DMS79 (cell line): Measurements from ENCODE around the gene HDC.

Source experiments
- DNase-seq: peaks from one replicate; lab custom pipeline; 2025; lab: John Stamatoyannopoulos, UW

The HDC gene

DNA sequence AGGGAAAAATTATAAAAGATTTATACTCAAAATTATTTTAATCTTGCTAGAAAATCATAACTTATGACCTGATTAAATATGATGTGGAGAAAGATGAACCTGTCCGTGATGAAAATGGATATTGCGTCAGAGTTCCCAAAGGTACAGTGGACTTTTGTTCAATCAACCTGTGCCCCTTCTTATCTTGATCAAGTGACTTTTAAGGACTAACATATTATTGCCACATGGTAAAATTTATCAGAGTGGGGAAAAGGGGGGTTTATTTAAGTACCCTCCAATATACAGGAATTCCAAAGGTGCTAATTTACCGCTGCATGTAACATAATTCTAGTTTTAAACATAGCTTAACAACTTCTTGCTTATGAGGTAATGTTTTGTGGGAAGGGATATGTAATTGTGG lies 39.6 kb downstream of the HDC start:
- no peak for DNase-seq

- no peak for DNase-seq
These were observed 40.5 kb downstream of the HDC start for GRCh38 chr15:50225057-50225456.

DNA sequence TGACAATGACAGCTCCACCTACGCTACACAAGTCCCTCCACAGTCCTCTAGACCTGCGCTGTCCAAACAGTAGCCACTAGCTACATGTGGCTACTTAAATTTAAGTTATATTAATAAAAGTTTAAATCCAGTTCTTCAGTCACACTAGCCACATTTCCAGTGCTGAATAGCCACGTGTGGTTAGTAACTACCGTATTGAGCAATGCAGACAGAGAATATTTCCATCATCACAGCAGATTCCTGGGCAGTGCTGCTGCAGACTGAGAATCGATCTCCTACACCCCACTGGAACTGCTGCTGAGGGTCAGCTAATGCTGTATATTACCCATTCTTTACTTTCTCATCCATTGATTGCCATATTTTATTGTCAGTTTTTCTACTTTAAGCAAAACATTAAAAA lies 40.9 kb downstream of the HDC start:
- no peak for DNase-seq

- DNase-seq: no peak
These were observed 43.3 kb downstream of the HDC start for GRCh38 chr15:50222181-50222580.

DNA sequence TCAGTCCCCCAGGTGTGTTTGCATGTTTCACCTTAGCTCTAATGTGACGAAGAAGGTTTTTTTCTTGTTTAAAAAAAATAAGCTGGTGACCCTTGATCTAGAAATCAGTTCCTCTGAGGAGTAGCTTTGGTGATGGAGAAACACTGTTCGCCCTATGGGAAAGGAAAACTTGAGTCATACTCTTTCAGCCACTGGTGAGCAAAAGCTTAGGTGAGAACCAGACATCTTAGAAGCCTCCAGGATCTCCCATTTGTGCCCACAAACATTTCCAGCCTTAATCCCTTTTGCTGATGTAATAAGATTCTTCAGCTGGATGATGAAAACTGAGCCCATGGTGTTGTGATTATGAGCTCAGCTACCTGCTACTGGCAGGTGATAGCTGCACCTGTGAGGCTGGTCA lies 45.7 kb downstream of the HDC start:
- no peak for DNase-seq

DNA sequence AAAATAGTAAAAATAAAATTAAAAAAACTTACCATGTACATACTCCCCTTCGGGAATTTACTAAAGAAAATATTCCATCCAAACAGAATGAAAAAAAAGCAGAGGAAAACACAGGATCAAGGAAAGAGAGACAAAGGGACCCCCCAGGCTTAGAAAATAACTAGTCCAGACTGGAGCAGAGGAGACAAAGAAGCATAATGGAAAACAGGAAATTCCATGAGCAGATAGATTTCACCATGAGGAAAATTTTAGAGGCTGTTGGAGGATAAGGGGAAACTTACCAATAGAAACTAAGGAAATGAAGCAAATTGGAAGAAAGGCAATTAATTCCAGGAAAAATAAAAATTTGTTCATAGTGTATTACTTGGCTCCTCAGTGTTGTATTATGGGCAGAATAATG lies 46.8 kb downstream of the HDC start:
- DNase-seq: no peak

DNA sequence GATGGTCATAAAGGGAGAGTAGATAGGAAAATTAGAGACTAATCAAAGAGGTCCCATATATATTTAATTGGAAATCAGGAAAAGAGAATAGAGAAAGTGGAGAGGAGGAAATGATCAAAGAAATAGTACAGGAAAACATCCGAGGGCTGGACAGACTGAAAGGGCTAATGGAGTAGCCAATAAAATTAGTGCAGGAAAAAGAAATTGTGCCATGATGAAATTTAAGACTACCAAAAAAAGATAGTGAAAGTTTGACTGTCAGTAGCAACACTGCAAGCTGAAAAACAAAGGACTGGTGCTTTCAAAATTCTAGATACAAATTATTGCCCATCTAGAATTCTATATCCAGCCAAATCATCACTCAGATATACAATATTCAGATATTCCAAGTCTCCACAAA lies 47.2 kb downstream of the HDC start:
- DNase-seq: no peak

DNA sequence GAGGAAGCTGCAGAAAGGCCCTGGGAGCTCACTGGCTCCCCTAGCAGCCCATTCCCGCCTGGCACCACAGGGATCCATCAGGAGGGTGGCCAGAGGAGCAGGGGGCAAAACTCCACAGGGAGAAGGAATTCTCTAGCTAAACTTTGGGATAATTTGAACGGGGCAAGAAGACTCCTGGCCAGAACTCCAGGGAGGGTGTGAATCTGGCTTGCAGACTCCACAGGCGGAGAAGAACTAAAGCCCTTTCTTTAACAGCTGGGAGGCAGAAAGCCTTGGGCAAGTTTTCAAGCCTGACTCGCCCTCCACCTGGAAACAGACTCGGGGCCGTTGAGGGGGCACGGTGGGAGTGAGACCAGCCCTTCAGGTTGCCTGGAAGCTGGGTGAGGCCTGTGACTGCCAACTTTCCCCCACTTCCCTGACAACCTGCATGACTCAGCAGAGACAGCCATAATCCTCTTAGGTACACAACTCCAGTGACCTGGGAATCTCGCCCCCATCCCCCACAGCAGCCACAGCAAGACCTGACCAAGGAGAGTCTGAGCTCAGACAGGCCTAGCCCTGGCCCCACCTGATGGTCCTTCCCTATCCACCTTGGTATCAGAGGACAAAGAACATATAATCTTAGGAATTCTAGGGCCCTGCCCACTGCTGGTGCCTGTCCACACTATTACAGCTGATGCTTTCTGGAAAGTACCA lies 54.9 kb downstream of the HDC start:
- DNase-seq: no peak

DNA sequence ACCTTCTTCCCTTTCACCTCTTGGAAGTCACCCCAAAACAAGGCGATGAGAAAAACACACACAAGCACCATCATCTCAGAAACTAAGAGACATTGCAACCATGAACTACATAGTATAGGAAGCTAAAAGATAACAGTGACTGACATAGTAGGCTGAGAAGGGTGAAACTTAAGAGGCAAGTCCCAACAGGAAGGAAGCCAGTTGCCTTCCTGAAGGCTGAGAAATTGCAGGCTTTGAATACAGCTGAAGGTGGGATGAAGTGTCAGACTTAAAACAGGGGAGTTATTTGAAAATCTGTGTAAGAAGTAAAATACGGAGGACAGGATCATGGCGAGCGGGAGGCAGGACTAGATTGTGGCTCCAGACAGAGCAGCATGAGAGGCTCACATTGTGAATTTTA lies 55.7 kb downstream of the HDC start:
- no peak for DNase-seq

DNA sequence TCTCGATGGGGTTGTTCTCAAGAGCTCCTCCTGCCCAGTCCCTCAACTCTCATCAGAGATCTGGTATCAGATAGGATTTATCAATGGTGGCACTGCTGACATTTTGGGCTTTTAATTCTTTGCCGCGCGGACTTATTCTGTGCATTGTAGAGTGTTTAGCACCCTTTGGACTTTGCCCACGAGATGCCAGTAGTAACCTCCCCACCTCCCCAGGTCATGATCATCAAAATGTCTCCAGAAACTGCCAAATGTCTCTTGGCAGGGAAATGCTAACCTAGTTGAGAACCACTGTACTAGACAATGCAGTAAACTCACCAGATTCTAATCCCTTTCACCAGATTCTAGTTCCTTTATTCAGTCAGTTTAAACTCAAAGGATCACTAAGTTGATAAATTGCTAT lies 59.5 kb downstream of the HDC start:
- DNase-seq: no peak

- no peak for DNase-seq
These were observed 63.5 kb downstream of the HDC start for GRCh38 chr15:50202003-50202402.

DNA sequence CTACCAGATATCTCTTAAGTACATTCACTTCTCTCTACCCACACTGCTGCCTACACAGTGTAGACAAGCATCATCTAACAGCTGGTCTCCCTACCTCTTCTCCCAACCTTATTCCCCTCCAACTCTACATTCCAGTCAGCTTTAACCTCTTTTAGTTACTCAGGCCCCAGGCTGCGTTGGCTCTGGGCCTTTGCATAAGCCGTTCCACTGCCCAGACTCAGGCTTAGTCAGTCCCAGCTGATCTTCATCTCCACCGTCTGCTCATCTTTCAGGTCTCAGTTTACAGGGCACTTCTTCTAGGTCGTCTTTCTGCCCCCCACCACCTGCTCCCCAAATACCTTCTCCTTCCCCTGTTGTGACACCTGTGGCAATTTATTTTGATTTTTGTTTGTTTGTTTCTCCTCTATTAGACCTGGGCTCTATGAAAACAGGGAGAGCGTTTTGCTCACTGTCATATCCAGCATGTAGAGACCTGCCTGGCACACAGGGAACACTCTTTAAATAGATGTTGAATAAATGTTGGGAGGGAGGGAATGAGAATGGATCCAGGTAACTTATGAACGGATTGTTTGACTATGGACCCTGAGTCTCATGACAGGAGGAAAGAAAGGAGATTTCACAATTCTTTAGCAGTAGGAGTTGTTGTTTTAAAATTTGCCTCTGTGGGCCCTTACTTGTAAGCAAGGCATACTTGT lies 72.5 kb downstream of the HDC start:
- DNase-seq: no peak

DNA sequence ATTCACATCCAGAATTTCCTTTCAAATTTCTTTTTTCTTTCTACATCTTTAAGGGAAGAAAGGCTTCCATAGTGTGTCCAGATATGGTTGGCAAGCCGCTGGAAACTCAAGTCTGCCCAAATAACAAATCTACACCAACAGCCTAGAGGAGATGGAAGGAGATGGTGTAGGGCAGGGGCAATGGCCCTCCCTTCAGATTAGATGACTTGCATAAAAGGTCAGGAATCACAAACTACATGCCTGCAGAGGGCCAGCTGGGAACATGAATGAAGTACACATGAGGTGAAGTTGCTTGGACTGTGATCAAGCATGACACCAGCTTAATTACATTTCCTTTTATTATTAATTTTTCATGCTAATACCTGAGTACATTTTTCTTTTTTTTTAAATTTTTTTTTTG lies 73.4 kb downstream of the HDC start:
- no peak for DNase-seq
